NOMO-1 treated with dmso at 0.1 percent for 144 hours (cell line): ENCODE data around the gene TYRO3.

Source experiments
- DNase-seq: peaks from one replicate; lab custom pipeline; 2025; ENCODE audit not compliant: unreplicated experiment; lab: John Stamatoyannopoulos, UW

Gene TYRO3

DNA sequence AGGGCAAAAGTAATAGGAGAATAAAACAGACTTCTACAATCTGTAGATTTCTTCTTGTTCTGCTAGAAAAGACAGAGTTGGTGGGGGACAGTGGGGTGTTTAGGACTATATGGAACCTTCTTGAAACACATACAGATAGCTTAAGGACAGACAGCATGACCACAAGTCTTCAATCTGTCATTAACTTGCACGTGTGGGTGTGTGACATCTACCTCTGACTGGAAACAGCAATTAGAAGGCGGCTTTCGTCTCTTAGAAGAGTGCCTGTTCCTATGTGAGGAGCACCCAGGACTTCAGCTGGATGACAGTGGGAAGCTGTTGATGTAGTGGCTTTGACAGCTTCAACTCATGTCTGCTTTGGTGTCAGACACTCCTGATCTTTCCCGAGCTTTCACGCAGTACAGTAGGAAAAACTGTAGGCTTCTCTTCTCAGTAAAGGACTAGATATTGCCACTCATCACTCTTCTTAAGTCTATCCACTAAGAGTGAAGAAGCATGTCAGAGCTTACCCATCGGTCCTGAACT, 44.5 kb downstream of the TYRO3 start:
- no peak for DNase-seq

DNA sequence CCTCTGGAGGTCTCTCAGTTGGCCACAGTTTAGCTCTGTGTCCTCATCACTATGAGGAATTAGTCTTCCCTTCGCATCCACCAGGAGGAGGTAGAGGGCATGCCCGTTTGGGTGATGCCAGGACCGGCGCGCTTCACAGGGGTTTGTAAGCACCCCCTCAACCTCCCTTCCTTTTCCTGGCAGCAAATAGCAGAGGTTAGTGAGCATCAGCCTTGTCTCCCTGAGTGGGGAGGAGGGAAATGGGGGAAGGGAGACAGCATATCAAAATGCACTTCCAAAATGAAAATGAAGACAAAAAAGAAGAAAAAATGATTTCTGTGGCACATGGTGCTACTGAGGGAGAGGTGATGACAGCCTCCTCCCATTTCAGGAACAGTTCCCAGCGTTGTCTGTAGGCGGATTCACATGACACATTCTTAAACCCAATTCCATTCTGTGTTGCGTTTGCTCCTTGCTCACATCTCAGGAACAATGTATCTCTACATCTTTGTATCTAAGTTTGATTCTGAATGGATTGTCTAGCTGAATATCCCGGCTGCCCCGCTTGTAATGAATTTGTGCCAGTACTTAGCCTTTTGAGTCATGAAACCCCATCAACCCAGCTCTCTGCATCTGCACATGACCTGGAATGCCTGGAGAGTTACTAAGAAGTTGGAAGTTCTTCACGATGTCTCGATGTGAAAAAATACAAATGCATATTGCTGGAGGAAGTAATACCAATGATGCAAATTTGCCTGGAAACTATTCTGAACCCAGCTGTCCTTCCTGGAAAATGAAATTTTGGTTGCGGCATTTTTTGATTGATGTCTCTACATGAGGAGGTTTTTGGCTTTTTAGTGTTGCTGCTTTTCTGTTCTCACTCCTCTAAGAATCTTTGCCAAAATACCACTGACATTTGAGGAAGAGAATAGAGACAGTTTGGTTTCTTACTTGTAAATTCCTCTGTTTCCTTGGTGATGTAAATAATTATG, 45.2 kb downstream of the TYRO3 start:
- DNase-seq = peak; percentile 67

DNA sequence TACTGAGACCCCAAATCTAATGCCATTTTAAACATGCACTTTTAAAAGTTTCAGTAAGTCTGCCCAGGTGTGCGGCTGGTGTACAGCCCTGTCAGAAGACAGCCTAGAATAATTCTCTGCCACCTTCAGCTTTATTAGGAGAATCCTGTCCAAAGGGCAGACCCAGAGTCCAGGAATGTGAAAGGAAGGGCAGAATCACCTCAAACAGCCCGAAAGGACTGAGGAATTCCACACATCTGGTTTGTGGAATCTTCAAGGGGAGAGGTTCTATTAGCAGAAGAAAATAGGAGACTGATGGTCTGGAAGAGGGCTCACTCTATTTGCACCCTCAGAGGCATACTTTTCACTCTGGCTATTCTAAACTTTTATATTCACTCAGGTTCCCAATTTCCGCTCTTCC, 46.6 kb downstream of the TYRO3 start:
- DNase-seq = no peak

DNA sequence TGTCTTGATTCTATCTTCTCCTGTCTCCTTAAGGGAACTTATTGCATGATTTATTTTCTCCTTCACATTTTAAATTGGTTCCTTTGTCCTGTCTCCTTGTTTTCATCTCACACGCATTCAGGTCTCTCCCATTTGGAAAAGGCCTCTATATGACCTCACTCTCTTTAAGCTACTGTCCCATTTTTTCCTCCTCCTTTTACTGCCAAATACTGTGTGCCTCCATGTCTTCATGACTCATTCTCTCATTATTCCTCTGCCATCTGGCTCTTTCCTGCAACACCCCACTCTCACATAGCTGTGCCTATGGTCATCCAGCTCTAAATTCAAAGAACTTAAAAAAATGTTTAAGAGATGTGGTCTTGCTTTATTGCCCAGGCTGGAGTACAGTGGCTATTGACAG, 48.0 kb downstream of the TYRO3 start:
- no peak for DNase-seq

DNA sequence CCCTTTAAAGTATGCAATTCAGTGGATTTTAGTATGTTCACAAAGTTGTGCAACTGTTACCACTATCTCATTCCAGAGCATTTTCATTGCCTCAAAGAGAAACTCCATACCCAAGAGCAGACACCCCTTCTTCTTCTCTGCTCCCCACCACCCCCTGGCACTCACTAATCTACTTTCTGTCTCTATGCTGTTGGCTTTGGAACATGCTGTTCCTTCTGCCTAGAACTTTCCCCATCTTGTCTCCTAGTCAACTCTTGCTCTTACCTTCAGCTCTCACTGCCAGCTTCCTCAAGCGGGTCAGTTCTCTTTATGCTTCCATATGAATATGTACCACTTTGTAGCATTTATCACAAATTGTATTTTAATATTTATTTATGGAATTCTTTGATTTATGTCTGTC, 50.1 kb downstream of the TYRO3 start:
- no peak for DNase-seq

- DNase-seq = no peak
Observed at GRCh38 chr15:41610048-41610447, 51.0 kb downstream of the TYRO3 start.

DNA sequence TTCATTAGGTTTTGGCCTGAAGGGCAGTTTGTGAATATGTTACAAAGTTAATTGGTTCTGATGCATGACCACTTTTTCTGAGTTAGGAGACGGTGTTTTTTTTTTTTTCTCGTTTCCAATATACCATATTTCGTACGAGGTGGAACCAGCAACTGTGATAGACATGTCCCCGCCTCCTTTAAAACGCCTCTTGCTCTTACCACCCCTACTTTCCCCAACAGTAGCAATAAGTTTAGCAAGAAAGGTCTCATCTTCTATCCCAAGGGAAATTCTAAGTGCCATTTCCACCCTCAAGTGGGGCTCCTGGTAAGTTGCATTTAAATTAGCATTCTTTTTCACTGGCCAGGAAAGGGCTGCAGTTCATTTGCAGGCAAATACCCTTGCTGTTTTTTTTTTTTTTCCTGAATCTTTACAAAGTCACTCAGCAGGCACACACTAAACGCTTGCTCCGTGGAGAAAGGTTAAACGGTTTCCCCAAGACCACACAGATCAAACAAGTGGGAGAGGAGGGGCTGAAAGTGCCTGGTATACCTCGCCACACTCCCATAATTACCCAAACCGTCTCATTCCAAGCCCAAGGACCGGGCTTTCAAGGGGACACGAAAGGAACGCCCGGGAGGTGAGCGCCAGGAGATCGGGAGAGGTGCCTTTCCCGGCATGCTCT, 61.7 kb downstream of the TYRO3 start:
- DNase-seq = no peak

DNA sequence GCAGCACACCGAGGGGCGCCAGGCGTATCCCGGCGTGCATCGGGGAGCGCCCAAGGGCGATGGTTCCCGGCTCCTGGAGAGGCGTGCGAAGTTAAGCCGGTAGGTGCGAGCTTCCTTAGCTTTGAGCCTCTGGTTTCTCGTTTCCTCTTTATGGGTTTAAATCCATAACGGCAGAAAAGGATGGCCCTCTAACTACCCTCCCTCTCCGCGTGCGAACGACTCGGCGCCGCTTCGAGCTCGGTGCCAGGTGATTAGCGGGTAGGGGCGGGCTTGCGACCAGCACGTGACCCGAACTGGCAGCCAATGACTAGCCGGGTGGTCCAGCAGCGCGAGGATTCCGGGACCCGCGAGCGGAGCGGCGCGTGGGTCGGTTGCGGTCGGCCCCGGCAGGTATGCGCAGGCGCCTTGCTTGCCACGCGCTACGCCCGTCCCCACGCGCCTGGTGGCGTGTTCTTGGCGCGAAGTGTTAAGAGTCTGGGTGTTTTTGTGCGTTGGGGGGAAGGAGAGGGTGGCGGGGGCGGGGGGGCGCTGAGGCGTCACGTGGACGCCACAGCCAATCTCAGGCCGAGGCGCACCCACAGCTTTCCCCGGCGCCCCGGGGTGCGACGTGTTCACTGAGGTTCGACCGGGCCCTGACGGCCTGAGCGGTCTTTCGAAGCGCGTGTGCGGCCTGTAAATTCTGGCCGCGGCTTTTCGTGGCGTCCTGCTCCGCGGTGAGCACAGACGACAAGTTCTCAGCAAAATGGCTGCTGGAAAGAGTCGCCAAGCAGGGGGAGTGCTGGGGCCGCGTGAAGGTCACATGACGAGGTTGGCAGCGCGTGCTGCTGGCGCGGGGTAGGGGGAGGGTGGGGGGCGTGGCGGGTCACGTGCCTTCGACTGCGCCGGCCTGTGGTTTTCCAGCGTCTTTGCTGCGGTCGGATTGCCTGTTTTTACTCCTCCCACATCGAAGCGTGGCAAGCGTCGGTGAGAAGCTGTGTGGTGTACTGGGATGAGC, 62.5 kb downstream of the TYRO3 start:
- DNase-seq = peak; percentile 88

DNA sequence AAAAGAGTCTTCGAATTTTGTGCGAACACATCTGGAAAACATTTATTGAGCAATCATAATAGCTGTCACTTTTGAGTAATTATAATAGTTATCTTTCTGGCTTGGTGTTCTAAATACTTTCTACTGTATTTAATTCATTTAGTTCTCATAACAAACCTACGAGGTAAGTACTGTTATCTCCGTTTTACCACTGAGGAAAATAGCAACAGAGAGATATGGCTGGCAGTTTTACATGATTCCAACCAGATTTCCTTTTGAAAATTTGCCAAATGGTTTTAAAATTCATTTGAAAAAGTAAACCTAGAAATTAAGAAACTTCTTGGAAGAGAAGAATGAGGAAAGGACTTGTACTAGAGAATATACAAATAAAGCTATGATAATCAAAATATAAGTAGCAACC, 63.9 kb downstream of the TYRO3 start:
- no peak for DNase-seq

- no peak for DNase-seq
Observed at GRCh38 chr15:41627203-41627602, 68.2 kb downstream of the TYRO3 start.

DNA sequence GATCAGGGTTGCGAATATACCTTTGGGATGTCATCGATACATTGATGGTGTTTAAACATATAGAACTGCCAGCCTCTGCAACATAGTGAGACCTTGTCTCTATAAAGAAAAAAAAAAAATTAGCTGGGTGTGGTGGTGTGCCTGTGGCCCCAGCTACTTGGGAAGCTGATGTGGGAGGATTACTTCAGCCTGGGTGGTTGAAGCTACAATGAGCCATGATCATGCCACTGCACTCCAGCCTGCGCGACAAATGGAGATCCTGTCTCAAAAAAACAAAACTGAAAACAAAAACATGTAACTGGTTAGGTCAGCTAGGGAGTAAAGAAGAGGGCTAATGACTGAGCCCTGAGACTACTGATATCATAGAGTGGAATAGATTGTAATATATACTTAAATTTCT, 70.5 kb downstream of the TYRO3 start:
- no peak for DNase-seq

DNA sequence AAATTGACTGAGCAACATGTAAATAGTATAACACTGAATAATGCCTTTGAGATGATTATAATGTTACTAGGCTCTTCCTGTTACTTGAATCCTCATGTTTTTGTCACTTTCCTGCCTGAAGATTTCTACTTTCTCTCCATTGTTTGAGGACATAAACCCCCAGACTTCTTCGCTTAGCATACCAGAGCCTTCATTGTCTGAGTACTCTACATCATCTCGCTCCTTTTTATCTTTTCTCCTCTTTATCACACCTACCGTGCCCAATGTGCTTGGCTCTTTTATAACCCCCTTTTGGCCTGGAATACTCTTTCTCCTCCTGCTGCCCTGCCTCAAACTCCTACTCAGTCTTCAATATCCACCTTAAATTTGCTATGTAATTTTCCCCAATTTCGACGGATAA, 70.9 kb downstream of the TYRO3 start:
- no peak for DNase-seq

DNA sequence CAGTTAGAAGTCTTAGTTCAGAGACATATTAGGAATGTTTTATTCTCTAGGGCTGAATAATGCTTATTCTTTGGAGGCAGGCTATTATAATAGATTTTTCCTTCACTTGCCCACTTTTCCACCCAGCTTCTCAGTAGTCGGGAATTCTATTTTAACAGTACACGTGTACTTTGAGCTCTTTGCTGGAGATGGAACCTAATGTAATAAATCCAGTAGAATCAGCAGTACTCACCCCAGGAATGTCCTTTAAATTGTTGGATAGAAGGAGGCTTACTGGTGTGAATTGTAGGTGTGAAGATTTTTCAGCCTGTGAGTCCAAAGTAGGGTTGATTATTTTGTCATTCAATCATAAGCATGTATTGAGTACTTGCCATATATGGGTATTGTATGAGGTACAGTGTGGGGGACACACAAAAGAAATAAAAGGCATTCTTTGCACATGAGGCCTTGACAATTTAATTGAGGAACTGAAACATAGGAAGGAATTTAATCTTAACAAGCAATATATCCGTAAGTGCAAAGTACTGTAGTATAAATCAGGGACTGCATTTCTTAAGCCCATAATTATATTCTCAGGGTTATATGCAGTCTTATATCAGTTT, 71.7 kb downstream of the TYRO3 start:
- DNase-seq = peak; percentile 13

DNA sequence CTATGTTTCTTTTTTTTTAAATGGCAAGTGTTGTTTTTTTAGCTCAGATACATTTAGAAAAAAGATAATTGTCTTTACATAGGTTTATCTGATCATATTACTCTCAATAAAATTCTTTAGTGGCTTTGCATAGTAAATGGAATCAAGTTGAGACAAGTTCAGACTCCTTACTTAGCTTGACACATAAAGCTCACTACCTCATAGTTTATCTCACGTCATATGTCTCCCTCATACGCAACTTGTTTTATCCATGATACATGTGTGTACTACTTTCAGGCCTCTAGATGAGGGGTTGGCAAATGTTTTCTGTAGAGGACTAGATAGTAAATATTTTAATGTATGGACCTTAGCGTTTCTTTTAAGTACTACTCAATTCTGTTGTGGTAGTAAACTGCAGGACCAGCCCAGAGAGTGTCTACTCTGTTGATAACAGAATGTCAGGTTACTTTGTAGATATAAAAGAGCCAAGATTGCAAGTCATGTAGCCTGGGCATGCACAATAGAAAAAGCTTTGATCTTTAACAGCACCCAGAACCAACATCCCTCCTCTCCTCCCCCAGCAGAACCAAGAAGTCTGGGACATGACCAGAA, 73.0 kb downstream of the TYRO3 start:
- no peak for DNase-seq
